Measurements from ENCODE around the gene IDI1. TPM values are rescaled to one million over a fixed set of nuclear protein-coding genes. Genes with fewer than 3 reads are reported as not detected.
A peak's percentile ranks its signal among the peaks of the same experiment; 100 is the strongest.

Gene IDI1
- total RNA-seq, 1 donor from 2014 or later, result 31.7 TPM

GRCh38 chr10:1057106-1057657, 8.3 kb upstream of the IDI1 start:
- peak overlapping the region; percentile 76 for H3K27ac Mint-ChIP-seq (ENCODE audit: unreplicated experiment)
- no peaks in the 10 kb centered on the region for H3K9me3 Mint-ChIP-seq (ENCODE audit: unreplicated experiment)
- no peak for TF ChIP-seq CTCF (IDR thresholded peaks at IDR 0.05)
- H3K4me3 Mint-ChIP-seq (ENCODE audit: unreplicated experiment), result peak overlapping the region; percentile 87
- peaks cover 12% of the 10 kb centered on the region for H3K36me3 Mint-ChIP-seq (ENCODE audit: unreplicated experiment)
- H3K27me3 Mint-ChIP-seq (ENCODE audit: unreplicated experiment), result no peaks in the 10 kb centered on the region
- DNase-seq (ENCODE audit: extremely low spot score, unreplicated experiment), result no peak
- H3K4me1 Mint-ChIP-seq (ENCODE audit: unreplicated experiment), result peaks cover 43% of the 10 kb centered on the region

- H3K36me3 Mint-ChIP-seq (ENCODE audit: unreplicated experiment), result peaks cover 12% of the 10 kb centered on the region
- no peak for TF ChIP-seq CTCF (IDR thresholded peaks at IDR 0.05)
- no peaks in the 10 kb centered on the region for H3K27me3 Mint-ChIP-seq (ENCODE audit: unreplicated experiment)
- H3K9me3 Mint-ChIP-seq (ENCODE audit: unreplicated experiment), result no peaks in the 10 kb centered on the region
- DNase-seq (ENCODE audit: extremely low spot score, unreplicated experiment), result peak; percentile 93
- peak within 1 kb of the TSS; percentile 95 for H3K4me3 Mint-ChIP-seq (ENCODE audit: unreplicated experiment)
- peak within 1 kb of the TSS; percentile 96 for H3K27ac Mint-ChIP-seq (ENCODE audit: unreplicated experiment)
- H3K4me1 Mint-ChIP-seq (ENCODE audit: unreplicated experiment), result peaks cover 40% of the 10 kb centered on the region
Observed at GRCh38 chr10:1056326-1057105, 7.6 kb upstream of the IDI1 start, which contains the start of gene WDR37. Gene WDR37 (plus strand): TSS chr10:1056385. CDS start chr10:1072156, 15,771 bp downstream.

GRCh38 chr10:1054684-1055083, 5.8 kb upstream of the IDI1 start:
- no peak for DNase-seq (ENCODE audit: extremely low spot score, unreplicated experiment)
- Mint-ChIP-seq H3K4me1 (ENCODE audit: unreplicated experiment) (peaks cover 54% of the 10 kb centered on the region), H3K4me3 (ENCODE audit: unreplicated experiment) (peak overlapping the region; percentile 95), H3K9me3 (ENCODE audit: unreplicated experiment) (no peaks in the 10 kb centered on the region), H3K27me3 (ENCODE audit: unreplicated experiment) (no peaks in the 10 kb centered on the region), H3K27ac (ENCODE audit: unreplicated experiment) (peak overlapping the region; percentile 34), H3K36me3 (ENCODE audit: unreplicated experiment) (peaks cover 13% of the 10 kb centered on the region)
- TF ChIP-seq CTCF (IDR thresholded peaks at IDR 0.05), result no peak

GRCh38 chr10:1050554-1050953, 1.6 kb upstream of the IDI1 start:
- no peaks in the 10 kb centered on the region for H3K27me3 Mint-ChIP-seq (ENCODE audit: unreplicated experiment)
- no peaks in the 10 kb centered on the region for H3K9me3 Mint-ChIP-seq (ENCODE audit: unreplicated experiment)
- peak overlapping the region; percentile 62 for H3K27ac Mint-ChIP-seq (ENCODE audit: unreplicated experiment)
- H3K4me1 Mint-ChIP-seq (ENCODE audit: unreplicated experiment), result peaks cover 54% of the 10 kb centered on the region
- no peak for TF ChIP-seq CTCF (IDR thresholded peaks at IDR 0.05)
- no peak for DNase-seq (ENCODE audit: extremely low spot score, unreplicated experiment)
- peak overlapping the region; percentile 87 for H3K4me3 Mint-ChIP-seq (ENCODE audit: unreplicated experiment)
- peaks cover 13% of the 10 kb centered on the region for H3K36me3 Mint-ChIP-seq (ENCODE audit: unreplicated experiment)

- H3K9me3 Mint-ChIP-seq (ENCODE audit: unreplicated experiment), result no peaks in the 10 kb centered on the region
- no peak for DNase-seq (ENCODE audit: extremely low spot score, unreplicated experiment)
- H3K36me3 Mint-ChIP-seq (ENCODE audit: unreplicated experiment), result peaks cover 13% of the 10 kb centered on the region
- peak overlapping the region; percentile 99 for H3K27ac Mint-ChIP-seq (ENCODE audit: unreplicated experiment)
- no peak for TF ChIP-seq CTCF (IDR thresholded peaks at IDR 0.05)
- H3K4me1 Mint-ChIP-seq (ENCODE audit: unreplicated experiment), result peaks cover 53% of the 10 kb centered on the region
- peak overlapping the region; percentile 87 for H3K4me3 Mint-ChIP-seq (ENCODE audit: unreplicated experiment)
- no peaks in the 10 kb centered on the region for H3K27me3 Mint-ChIP-seq (ENCODE audit: unreplicated experiment)
Observed at GRCh38 chr10:1050145-1050544, 1.2 kb upstream of the IDI1 start.

Measured in osteocyte (in vitro differentiated cells).